ENCODE results near the gene SDK2. TPM values are rescaled to one million over a fixed set of nuclear protein-coding genes. Genes with fewer than 3 reads are reported as not detected.
A peak's percentile ranks its signal among the peaks of the same experiment; 100 is the strongest.

Gene SDK2, protein sequence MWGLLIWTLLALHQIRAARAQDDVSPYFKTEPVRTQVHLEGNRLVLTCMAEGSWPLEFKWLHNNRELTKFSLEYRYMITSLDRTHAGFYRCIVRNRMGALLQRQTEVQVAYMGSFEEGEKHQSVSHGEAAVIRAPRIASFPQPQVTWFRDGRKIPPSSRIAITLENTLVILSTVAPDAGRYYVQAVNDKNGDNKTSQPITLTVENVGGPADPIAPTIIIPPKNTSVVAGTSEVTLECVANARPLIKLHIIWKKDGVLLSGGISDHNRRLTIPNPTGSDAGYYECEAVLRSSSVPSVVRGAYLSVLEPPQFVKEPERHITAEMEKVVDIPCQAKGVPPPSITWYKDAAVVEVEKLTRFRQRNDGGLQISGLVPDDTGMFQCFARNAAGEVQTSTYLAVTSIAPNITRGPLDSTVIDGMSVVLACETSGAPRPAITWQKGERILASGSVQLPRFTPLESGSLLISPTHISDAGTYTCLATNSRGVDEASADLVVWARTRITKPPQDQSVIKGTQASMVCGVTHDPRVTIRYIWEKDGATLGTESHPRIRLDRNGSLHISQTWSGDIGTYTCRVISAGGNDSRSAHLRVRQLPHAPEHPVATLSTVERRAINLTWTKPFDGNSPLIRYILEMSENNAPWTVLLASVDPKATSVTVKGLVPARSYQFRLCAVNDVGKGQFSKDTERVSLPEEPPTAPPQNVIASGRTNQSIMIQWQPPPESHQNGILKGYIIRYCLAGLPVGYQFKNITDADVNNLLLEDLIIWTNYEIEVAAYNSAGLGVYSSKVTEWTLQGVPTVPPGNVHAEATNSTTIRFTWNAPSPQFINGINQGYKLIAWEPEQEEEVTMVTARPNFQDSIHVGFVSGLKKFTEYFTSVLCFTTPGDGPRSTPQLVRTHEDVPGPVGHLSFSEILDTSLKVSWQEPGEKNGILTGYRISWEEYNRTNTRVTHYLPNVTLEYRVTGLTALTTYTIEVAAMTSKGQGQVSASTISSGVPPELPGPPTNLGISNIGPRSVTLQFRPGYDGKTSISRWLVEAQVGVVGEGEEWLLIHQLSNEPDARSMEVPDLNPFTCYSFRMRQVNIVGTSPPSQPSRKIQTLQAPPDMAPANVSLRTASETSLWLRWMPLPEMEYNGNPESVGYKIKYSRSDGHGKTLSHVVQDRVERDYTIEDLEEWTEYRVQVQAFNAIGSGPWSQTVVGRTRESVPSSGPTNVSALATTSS (N-terminal part only)
- polyA plus RNA-seq = not detected

DNA sequence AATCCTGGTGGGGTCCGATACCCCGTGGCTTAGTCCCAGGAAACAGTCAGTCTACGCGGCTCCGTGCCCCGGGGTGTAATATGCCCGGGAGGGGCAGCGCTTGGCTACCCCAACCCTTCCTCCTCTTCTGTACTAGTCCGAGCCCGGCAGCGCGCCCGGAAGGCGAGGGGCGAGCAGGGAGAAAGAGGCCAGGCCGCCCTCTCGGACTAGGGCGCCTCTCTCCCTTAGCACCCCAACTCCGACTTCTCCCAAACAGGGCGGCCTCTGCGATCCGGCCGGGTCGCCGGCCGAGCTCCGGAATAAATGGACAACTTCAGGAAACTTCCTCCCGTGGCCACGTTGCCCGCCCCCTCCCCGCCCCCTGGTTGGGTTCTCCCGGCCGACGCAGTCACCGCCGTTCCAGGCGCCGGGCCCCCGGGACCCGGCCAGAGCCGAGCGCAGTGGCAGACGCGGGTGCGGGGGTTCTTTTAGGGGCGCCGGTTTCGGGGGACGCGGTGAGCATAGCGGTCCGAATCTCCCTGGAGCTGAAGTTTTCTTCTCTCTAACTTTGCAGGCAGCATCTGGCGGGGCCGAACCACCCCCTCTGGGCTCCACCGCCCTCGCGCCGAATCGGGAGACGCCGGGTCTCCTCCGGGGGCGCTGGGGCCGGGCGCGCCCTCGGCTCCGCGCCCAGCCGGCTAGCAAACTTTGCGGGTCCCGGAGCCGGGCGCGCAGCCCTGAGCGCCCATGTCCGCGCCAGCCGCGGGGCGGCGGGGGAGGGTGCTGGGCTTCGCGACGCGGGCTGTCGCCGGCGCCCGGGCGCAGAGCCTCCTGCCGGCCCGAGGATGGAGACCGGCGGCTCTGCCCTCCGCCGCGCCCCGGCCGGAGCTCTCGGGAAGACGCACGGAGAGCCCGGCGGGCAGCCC lies at the start of gene SDK2:
SDK2 (minus strand) TSS at position 301 of the 905 bp plus-strand sequence. CDS start 357 bp downstream, outside the sequence.
- DNase-seq = no peak
- no peak within 1 kb of the TSS for H3K27ac Mint-ChIP-seq
- peaks cover 0 to 1% (median 0%) of the 10 kb centered on the region in 6 donors for H3K9me3 Mint-ChIP-seq
- H3K4me3 Mint-ChIP-seq = peak within 1 kb of the TSS in 4 of 5 donors; percentile 32 to 74 (median 36)
- H3K36me3 Mint-ChIP-seq = no peaks in the 10 kb centered on the region
- H3K27me3 Mint-ChIP-seq (ENCODE audit: low read depth in 3 of 3) = peaks cover 9 to 23% (median 20%) of the 10 kb centered on the region in 3 donors
- peaks cover 0 to 8% of the 10 kb centered on the region in 2 donors for H3K4me1 Mint-ChIP-seq

DNA sequence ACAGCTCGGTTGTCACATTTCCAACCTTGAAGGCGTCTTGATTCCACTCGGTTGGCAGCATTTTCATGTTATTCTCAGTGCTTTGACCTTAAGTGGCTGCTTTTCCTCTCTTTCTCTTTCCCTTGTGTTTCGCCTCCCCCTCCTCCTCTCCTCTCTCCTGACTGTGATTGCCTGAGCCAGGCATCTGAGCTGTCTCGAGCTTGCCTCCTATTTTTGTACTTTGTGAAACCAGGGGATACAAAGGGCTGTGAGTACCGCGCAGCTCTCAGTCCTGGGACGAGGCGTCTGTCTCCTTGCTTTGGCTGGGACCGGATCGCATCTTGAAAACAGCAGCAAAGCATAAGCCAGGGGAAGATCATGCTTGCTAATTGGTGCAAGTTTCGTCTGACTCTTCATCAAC lies 48.8 kb upstream of the SDK2 start:
- DNase-seq = no peak
- Mint-ChIP-seq H3K9me3 (no peaks in the 10 kb centered on the region), H3K27me3 (ENCODE audit: low read depth in 3 of 3) (peaks cover 1 to 4% (median 3%) of the 10 kb centered on the region in 3 donors), H3K4me3 (no peak overlapping the region), H3K27ac (no peak overlapping the region), H3K36me3 (no peaks in the 10 kb centered on the region), H3K4me1 (no peaks in the 10 kb centered on the region)

DNA sequence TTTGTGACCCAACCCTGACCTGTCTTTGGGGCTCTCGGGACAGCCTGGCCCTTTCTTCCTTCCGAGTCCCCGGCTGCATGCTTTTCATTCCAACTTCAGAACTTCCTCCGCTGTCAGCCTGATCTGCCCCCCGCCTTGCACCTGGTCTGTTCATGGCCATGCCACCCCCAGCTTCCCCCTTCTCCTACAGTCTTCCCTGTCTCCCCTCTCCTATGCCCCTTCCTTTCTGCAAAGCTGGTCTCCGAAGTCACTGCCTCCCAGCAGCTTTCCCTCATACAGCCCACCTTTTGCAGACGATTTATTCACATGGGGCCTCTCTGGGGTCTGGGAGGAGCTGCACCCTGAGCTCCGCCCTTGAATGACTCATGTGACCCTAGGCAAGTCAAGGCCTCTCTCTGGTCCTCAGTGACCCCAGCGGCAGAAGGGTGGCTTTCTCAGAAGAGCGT lies 47.1 kb upstream of the SDK2 start:
- no peak overlapping the region for H3K4me3 Mint-ChIP-seq
- no peaks in the 10 kb centered on the region for H3K36me3 Mint-ChIP-seq
- DNase-seq = no peak
- H3K27ac Mint-ChIP-seq = no peak overlapping the region
- H3K9me3 Mint-ChIP-seq = no peaks in the 10 kb centered on the region
- no peaks in the 10 kb centered on the region for H3K4me1 Mint-ChIP-seq
- peaks cover 1 to 4% (median 3%) of the 10 kb centered on the region in 3 donors for H3K27me3 Mint-ChIP-seq (ENCODE audit: low read depth in 3 of 3)

DNA sequence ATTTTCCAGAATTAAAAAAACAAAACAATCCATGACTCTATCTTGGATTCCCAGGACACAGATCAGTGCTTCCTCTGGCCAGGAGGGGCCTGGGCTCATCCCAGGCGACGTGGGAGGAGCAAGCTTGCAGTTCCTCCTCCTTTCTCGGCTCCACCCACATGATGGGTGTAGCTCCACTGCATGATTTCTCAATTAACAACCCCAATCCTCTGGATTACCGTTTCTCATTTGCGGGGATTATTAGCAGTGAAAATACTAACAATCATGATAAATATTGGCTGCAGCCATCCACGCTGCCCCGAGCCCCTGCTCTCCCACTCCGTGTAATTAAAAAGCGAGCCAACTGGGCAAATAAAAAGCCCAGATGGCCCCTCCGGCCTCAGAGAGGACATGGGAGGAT lies 46.4 kb upstream of the SDK2 start:
- DNase-seq = no peak
- Mint-ChIP-seq H3K27ac (no peak overlapping the region), H3K4me3 (no peak overlapping the region), H3K4me1 (no peaks in the 10 kb centered on the region), H3K36me3 (no peaks in the 10 kb centered on the region), H3K9me3 (no peaks in the 10 kb centered on the region), H3K27me3 (ENCODE audit: low read depth in 3 of 3) (peaks cover 1 to 4% (median 3%) of the 10 kb centered on the region in 3 donors)

- H3K27me3 Mint-ChIP-seq (ENCODE audit: low read depth in 3 of 3) = peaks cover 1 to 2% (median 1%) of the 10 kb centered on the region in 3 donors
- H3K9me3 Mint-ChIP-seq = no peaks in the 10 kb centered on the region
- no peaks in the 10 kb centered on the region for H3K36me3 Mint-ChIP-seq
- no peaks in the 10 kb centered on the region for H3K4me1 Mint-ChIP-seq
- no peak overlapping the region for H3K27ac Mint-ChIP-seq
- no peak for DNase-seq
- H3K4me3 Mint-ChIP-seq = no peak overlapping the region
Observed at GRCh38 chr17:73689596-73690275, 45.5 kb upstream of the SDK2 start.

- DNase-seq = no peak
- Mint-ChIP-seq H3K36me3 (no peaks in the 10 kb centered on the region), H3K27me3 (ENCODE audit: low read depth in 3 of 3) (peaks cover 0 to 8% (median 1%) of the 10 kb centered on the region in 3 donors), H3K9me3 (no peaks in the 10 kb centered on the region), H3K4me3 (no peak overlapping the region), H3K27ac (no peak overlapping the region), H3K4me1 (no peaks in the 10 kb centered on the region)
Observed at GRCh38 chr17:73686961-73687360, 42.7 kb upstream of the SDK2 start.

GRCh38 chr17:73686126-73686525 lies 41.9 kb upstream of the SDK2 start:
- peaks cover 0 to 9% (median 1%) of the 10 kb centered on the region in 3 donors for H3K27me3 Mint-ChIP-seq (ENCODE audit: low read depth in 3 of 3)
- H3K4me1 Mint-ChIP-seq = no peaks in the 10 kb centered on the region
- no peak overlapping the region for H3K27ac Mint-ChIP-seq
- no peaks in the 10 kb centered on the region for H3K36me3 Mint-ChIP-seq
- H3K9me3 Mint-ChIP-seq = no peaks in the 10 kb centered on the region
- DNase-seq = no peak
- no peak overlapping the region for H3K4me3 Mint-ChIP-seq

DNA sequence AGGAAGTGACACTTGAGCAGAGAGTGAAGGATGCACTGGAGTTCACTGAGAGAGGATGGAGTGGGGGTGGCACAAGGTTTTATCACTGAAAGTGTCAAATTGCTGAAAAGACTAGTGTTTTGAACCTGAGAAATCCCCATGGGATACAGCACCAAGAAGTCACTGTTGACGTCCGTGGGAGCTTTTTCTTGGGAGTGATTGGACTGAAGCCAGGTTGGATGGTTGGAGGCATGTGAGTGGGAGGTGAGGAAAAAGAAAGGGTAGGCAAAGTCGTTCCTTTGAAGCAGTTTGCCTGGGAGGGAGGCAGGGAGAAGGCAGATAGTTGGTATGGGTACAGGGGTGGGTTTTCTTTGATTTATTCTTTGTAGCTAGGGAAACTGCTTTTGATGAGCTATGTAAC lies 39.9 kb upstream of the SDK2 start:
- Mint-ChIP-seq H3K27me3 (ENCODE audit: low read depth in 3 of 3) (peaks cover 2 to 11% (median 2%) of the 10 kb centered on the region in 3 donors), H3K36me3 (no peaks in the 10 kb centered on the region), H3K27ac (no peak overlapping the region), H3K9me3 (peaks cover 0 to 1% (median 0%) of the 10 kb centered on the region in 6 donors), H3K4me3 (no peak overlapping the region), H3K4me1 (no peaks in the 10 kb centered on the region)
- no peak for DNase-seq

DNA sequence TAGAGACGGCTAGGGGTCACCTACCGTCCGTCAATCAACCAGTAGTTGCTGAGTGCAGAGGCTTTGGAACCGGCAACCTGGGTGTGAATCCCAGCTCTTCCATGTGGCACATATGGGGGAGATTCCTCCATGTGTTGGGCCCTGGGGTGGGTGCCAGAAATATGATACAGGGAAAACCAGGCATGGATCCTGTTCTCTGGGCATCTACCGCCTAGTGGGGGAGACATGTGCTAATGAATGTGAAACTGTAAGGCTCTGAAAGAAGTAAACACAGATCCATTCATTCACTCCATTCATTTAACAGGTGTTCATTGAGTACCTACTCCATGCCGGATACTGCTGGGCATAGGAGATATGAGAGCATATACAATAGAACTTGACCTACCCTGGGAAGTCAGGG lies 39.5 kb upstream of the SDK2 start:
- no peak for DNase-seq
- Mint-ChIP-seq H3K4me3 (no peak overlapping the region), H3K27ac (no peak overlapping the region), H3K9me3 (peaks cover 0 to 1% (median 0%) of the 10 kb centered on the region in 6 donors), H3K4me1 (no peaks in the 10 kb centered on the region), H3K36me3 (no peaks in the 10 kb centered on the region), H3K27me3 (ENCODE audit: low read depth in 3 of 3) (peaks cover 2 to 11% (median 2%) of the 10 kb centered on the region in 3 donors)

GRCh38 chr17:73681946-73682345 lies 37.7 kb upstream of the SDK2 start:
- no peaks in the 10 kb centered on the region for H3K4me1 Mint-ChIP-seq
- H3K4me3 Mint-ChIP-seq = no peak overlapping the region
- H3K27me3 Mint-ChIP-seq (ENCODE audit: low read depth in 3 of 3) = peaks cover 2 to 18% (median 2%) of the 10 kb centered on the region in 3 donors
- no peaks in the 10 kb centered on the region for H3K36me3 Mint-ChIP-seq
- H3K9me3 Mint-ChIP-seq = peaks cover 0 to 1% (median 0%) of the 10 kb centered on the region in 6 donors
- no peak for DNase-seq
- no peak overlapping the region for H3K27ac Mint-ChIP-seq

DNA sequence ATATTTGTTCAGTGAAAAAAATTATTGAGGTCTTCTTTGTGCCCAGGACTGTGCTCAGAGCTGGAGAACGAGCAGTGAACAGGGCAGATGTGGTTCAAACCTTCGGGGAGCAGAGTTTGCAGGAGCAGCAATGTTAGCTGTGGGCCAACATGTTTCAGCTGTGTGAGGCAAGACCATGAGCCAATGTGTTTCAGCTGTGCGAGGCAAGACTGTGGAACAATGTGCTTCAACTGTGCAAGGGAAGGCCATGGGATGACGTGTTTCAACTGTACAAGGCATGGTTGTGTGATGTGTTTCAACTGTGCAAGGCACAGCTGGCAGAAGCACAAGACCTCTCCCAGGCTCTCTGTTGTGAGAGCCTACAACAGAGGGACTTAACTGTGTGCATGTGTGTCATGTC lies 35.2 kb upstream of the SDK2 start:
- DNase-seq = no peak
- H3K27me3 Mint-ChIP-seq (ENCODE audit: low read depth in 3 of 3) = peaks cover 2 to 18% (median 2%) of the 10 kb centered on the region in 3 donors
- H3K9me3 Mint-ChIP-seq = peaks cover 0 to 1% (median 0%) of the 10 kb centered on the region in 6 donors
- H3K27ac Mint-ChIP-seq = no peak overlapping the region
- no peak overlapping the region for H3K4me3 Mint-ChIP-seq
- no peaks in the 10 kb centered on the region for H3K36me3 Mint-ChIP-seq
- H3K4me1 Mint-ChIP-seq = no peaks in the 10 kb centered on the region

GRCh38 chr17:73678999-73679398 lies 34.8 kb upstream of the SDK2 start:
- DNase-seq = no peak
- Mint-ChIP-seq H3K4me3 (no peak overlapping the region), H3K27ac (no peak overlapping the region), H3K36me3 (no peaks in the 10 kb centered on the region), H3K27me3 (ENCODE audit: low read depth in 3 of 3) (peaks cover 2 to 17% (median 2%) of the 10 kb centered on the region in 3 donors), H3K4me1 (no peaks in the 10 kb centered on the region), H3K9me3 (peaks cover 0 to 1% (median 0%) of the 10 kb centered on the region in 6 donors)

Measured in immature natural killer cell (primary cell).